HEK293 (cell line): ENCODE results near the gene GRIN2A.

ENCODE experiments used
- CTCF ChIA-PET: fragments of 350-600 bp; formaldehyde crosslinking; extraction: SDS; loops from one replicate; lab custom pipeline; 2021; ENCODE audit warnings: antibody characterized with exemption; lab: Yijun Ruan, JAX
- POLR2A ChIA-PET: fragments of 300-600 bp; formaldehyde crosslinking; extraction: SDS; loops from one replicate; lab custom pipeline; 2020; ENCODE audit warnings: antibody characterized with exemption, inconsistent platforms; lab: Yijun Ruan, JAX
- H3K27ac ChIP-seq: fragments of 200-500 bp; sonication (Bioruptor generic); 2 replicates; pipeline ENCODE4 v1.5.1; 2014; ENCODE audit warnings: low read depth, low read length, control low read depth, inconsistent platforms; ENCODE audit errors: extremely low read depth
- H3K36me3 ChIP-seq, 2 experiments: fragments of 200-500 bp in 1 of 2; sonication (Bioruptor generic) in 1 of 2; 1 replicate in 1 of 2; 2 replicates in 1 of 2; pipeline ENCODE4 v1.5.1; 2014 to 2017; ENCODE audit warnings: inconsistent platforms in 2 of 2, low read length in 2 of 2; ENCODE audit not compliant: control insufficient read depth in 2 of 2, insufficient read depth in 1 of 2
- H3K4me1 ChIP-seq: fragments of 200-500 bp; sonication (Bioruptor generic); 2 replicates; pipeline ENCODE4 v1.5.1; 2014; ENCODE audit warnings: mild to moderate bottlenecking, low read length, inconsistent platforms; ENCODE audit not compliant: control insufficient read depth, insufficient read depth
- H3K4me3 ChIP-seq: 2 replicates; pipeline ENCODE4 v1.5.1; 2011; ENCODE audit warnings: low read depth, mild to moderate bottlenecking, control low read depth, low read length, moderate library complexity
- H3K9me3 ChIP-seq: fragments of 200-500 bp; sonication (Bioruptor generic); 2 replicates; pipeline ENCODE4 v1.5.1; 2014; ENCODE audit warnings: low read depth, low read length, inconsistent platforms; ENCODE audit not compliant: control insufficient read depth, insufficient read depth
- MZF1 ChIP-seq: fragments of 450-650 bp; formaldehyde crosslinking; IDR thresholded peaks from 2 replicates; pipeline ENCODE4 v1.5.1; 2017; ENCODE audit warnings: missing biosample characterization, missing genetic modification characterization, borderline replicate concordance
- PBX3 ChIP-seq: sonication (generic); formaldehyde crosslinking; IDR thresholded peaks from 2 replicates; pipeline ENCODE4 v1.8.1; 2022; ENCODE audit warnings: mild to moderate bottlenecking, moderate library complexity, missing genetic modification reagents
- SP2 ChIP-seq: fragments of 450-650 bp; formaldehyde crosslinking; IDR thresholded peaks from 2 replicates; pipeline ENCODE4 v1.5.1; 2016; ENCODE audit warnings: missing biosample characterization, missing genetic modification characterization
- SP3 ChIP-seq: fragments of 450-650 bp; formaldehyde crosslinking; IDR thresholded peaks from 2 replicates; pipeline ENCODE4 v1.5.1; 2016; ENCODE audit warnings: missing biosample characterization, missing genetic modification characterization
- ZBTB6 ChIP-seq: fragments of 450-650 bp; formaldehyde crosslinking; IDR thresholded peaks from 2 replicates; pipeline ENCODE4 v1.5.1; 2017; ENCODE audit warnings: missing biosample characterization, missing genetic modification characterization
- ZNF202 ChIP-seq: fragments of 450-650 bp; formaldehyde crosslinking; IDR thresholded peaks from 2 replicates; pipeline ENCODE4 v1.5.1; 2016; ENCODE audit warnings: missing biosample characterization, missing genetic modification characterization, borderline replicate concordance
- ZNF211 ChIP-seq: fragments of 450-650 bp; formaldehyde crosslinking; IDR thresholded peaks from 2 replicates; pipeline ENCODE4 v1.5.1; 2016; ENCODE audit warnings: low read depth, missing biosample characterization, missing genetic modification characterization
- ZNF239 ChIP-seq: fragments of 450-650 bp; formaldehyde crosslinking; IDR thresholded peaks from 2 replicates; pipeline ENCODE4 v1.5.1; 2016; ENCODE audit warnings: missing biosample characterization, missing genetic modification characterization
- ZNF274 ChIP-seq, 2 experiments: fragments of 200-500 bp in 1 of 2; fragments of 450-650 bp in 1 of 2; sonication (Bioruptor generic) in 1 of 2; formaldehyde crosslinking in 1 of 2; IDR thresholded peaks; 2 replicates each; pipeline versions ENCODE4 v1.5.1 to v1.6.1; 2014 to 2016; ENCODE audit warnings: borderline replicate concordance in 1 of 2, inconsistent platforms in 1 of 2, low read length in 1 of 2, missing biosample characterization in 1 of 2, missing genetic modification characterization in 1 of 2
- ZNF350 ChIP-seq: fragments of 450-650 bp; formaldehyde crosslinking; IDR thresholded peaks from 2 replicates; pipeline ENCODE4 v1.5.0; 2017; ENCODE audit warnings: missing biosample characterization, mild to moderate bottlenecking, missing genetic modification characterization
- ZNF391 ChIP-seq: fragments of 450-650 bp; formaldehyde crosslinking; IDR thresholded peaks from 2 replicates; pipeline ENCODE4 v1.5.1; 2016; ENCODE audit warnings: low read depth, missing biosample characterization, missing genetic modification characterization, borderline replicate concordance
- ZNF426 ChIP-seq: fragments of 450-650 bp; formaldehyde crosslinking; IDR thresholded peaks from 2 replicates; pipeline ENCODE4 v1.5.1; 2017; ENCODE audit warnings: missing biosample characterization, missing genetic modification characterization, mild to moderate bottlenecking, inconsistent platforms, moderate library complexity
- ZNF48 ChIP-seq: fragments of 450-650 bp; formaldehyde crosslinking; IDR thresholded peaks from 2 replicates; pipeline ENCODE4 v1.5.1; 2016; ENCODE audit warnings: missing biosample characterization, missing genetic modification characterization
- ZNF513 ChIP-seq: fragments of 450-650 bp; IDR thresholded peaks from 2 replicates; pipeline ENCODE4 v1.5.1; 2018; ENCODE audit warnings: missing biosample characterization, missing genetic modification characterization
- ZNF626 ChIP-seq: fragments of 450-650 bp; sonication (Bioruptor Pico); formaldehyde crosslinking; IDR thresholded peaks from 2 replicates; pipeline ENCODE4 v1.5.1; 2018; ENCODE audit warnings: missing biosample characterization, missing genetic modification characterization, inconsistent platforms
- ZNF664 ChIP-seq: fragments of 450-650 bp; formaldehyde crosslinking; IDR thresholded peaks from 2 replicates; pipeline ENCODE4 v1.5.1; 2016; ENCODE audit warnings: missing biosample characterization, missing genetic modification characterization
- ZNF670 ChIP-seq: fragments of 450-650 bp; formaldehyde crosslinking; IDR thresholded peaks from 2 replicates; pipeline ENCODE4 v1.5.1; 2016; ENCODE audit warnings: missing biosample characterization, missing genetic modification characterization, low read depth
- ZNF792 ChIP-seq: fragments of 450-650 bp; formaldehyde crosslinking; IDR thresholded peaks from 2 replicates; pipeline ENCODE4 v1.5.1; 2016; ENCODE audit warnings: missing biosample characterization, missing genetic modification characterization
- ZNF843 ChIP-seq: fragments of 450-650 bp; formaldehyde crosslinking; IDR thresholded peaks from 2 replicates; pipeline ENCODE4 v1.5.1; 2016; ENCODE audit warnings: missing biosample characterization, missing genetic modification characterization
- TF ChIP-seq, protein P1 (sequence below): fragments of 450-650 bp; formaldehyde crosslinking; IDR thresholded peaks from 2 replicates; pipeline ENCODE4 v1.5.1; 2016; ENCODE audit warnings: missing biosample characterization, missing genetic modification characterization
- TF ChIP-seq, protein P2 (sequence below): fragments of 450-650 bp; formaldehyde crosslinking; IDR thresholded peaks from 2 replicates; pipeline ENCODE4 v1.5.1; 2016; ENCODE audit warnings: missing biosample characterization, missing genetic modification characterization
- TF ChIP-seq, protein P3 (sequence below): fragments of 450-650 bp; formaldehyde crosslinking; IDR thresholded peaks from 2 replicates; pipeline ENCODE4 v1.5.1; 2016; ENCODE audit warnings: missing biosample characterization, missing genetic modification characterization

GRIN2A gene

DNA sequence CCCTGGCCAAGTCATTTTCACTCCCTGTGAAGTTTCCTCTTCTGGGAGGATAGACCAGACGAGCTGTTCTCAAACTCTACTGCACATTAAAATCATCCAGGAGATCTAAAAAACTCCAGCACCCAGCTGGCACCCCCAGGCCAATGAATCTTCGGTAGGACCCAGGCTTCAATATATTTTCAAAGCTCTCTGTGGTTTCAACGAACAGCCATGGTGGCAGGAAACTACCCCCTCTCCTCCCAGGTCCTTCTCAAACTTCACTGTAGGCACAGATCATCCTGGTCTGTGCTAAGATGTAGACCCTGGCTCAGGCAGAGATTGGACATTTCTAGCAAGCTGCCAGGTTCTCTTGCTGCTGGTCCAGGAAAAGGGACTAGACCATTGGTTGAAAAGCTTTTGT lies 38.7 kb upstream of the GRIN2A start (continued):
- TF ChIP-seq ZNF48, result no peak

- TF ChIP-seq ZNF274 (IDR thresholded peaks at IDR 0.05; ENCODE audit: low read length), result no peak
- no peak for TF ChIP-seq ZNF274 (tag by site-specific recombination; IDR thresholded peaks at IDR 0.05; ENCODE audit: borderline replicate concordance)
- TF ChIP-seq ZNF202 (tag by site-specific recombination), result no peak
- TF ChIP-seq ZNF626 (tag by site-specific recombination), result no peak
- no peak for TF ChIP-seq PBX3 (CRISPR knock-in tag)
- no peak for TF ChIP-seq ZNF211 (tag by site-specific recombination)
- Histone ChIP-seq H3K27ac (no peak overlapping the region), H3K36me3 (no peaks in the 10 kb centered on the region), H3K4me3 (no peak overlapping the region), H3K9me3 (no peaks in the 10 kb centered on the region), H3K4me1 (no peaks in the 10 kb centered on the region)
- ChIA-PET CTCF (no interaction called here), POLR2A (no interaction called here)
Observed at GRCh38 chr16:10219742-10220141, 37.5 kb upstream of the GRIN2A start.

GRCh38 chr16:10218490-10219206 lies 36.4 kb upstream of the GRIN2A start:
- no peak overlapping the region for H3K4me3 ChIP-seq
- ChIA-PET POLR2A (no interaction called here), CTCF (no interaction called here)
- no peaks in the 10 kb centered on the region for H3K36me3 ChIP-seq
- H3K4me1 ChIP-seq, result no peaks in the 10 kb centered on the region
- H3K27ac ChIP-seq, result no peak overlapping the region
- H3K9me3 ChIP-seq, result no peaks in the 10 kb centered on the region
- TF ChIP-seq ZNF792 (tag by site-specific recombination), result no peak
- no peak for TF ChIP-seq SP2 (tag by site-specific recombination)
- no peak for TF ChIP-seq ZNF664
- TF ChIP-seq, protein P1, sequence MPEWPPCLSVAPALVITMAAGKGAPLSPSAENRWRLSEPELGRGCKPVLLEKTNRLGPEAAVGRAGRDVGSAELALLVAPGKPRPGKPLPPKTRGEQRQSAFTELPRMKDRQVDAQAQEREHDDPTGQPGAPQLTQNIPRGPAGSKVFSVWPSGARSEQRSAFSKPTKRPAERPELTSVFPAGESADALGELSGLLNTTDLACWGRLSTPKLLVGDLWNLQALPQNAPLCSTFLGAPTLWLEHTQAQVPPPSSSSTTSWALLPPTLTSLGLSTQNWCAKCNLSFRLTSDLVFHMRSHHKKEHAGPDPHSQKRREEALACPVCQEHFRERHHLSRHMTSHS (tag by site-specific recombination), result no peak
- no peak for TF ChIP-seq ZNF48

DNA sequence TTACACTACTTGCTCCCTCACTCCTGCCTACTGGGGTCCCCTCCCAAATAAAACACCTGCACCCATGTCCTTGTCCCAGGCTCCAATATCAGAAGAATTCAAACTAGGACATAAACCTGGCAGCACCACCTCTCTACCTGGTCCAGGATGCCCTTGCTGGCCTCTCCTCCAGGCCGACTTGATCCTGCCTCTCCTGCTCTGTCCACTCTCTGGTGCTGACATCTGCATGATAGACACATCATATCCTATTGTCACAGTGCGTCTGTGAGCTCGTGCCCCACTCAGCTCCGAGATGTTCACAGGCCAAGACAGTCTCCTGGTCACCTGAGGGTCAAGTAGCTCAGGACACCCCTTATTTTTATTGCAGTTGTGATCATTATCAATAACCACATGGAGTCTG lies 31.5 kb upstream of the GRIN2A start:
- Histone ChIP-seq H3K4me3 (no peak overlapping the region), H3K27ac (no peak overlapping the region), H3K9me3 (no peaks in the 10 kb centered on the region), H3K4me1 (no peaks in the 10 kb centered on the region), H3K36me3 (no peaks in the 10 kb centered on the region)
- ChIA-PET POLR2A (no interaction called here), CTCF (interaction anchor here (1.2 kb wide), 1 partner anchor 11 kb away, joined by 3 read pairs; no protein-coding TSS in a partner anchor)
- TF ChIP-seq ZNF239 (tag by site-specific recombination) (no peak), ZNF843 (tag by site-specific recombination) (no peak), ZNF391 (tag by site-specific recombination) (no peak), ZNF426 (tag by site-specific recombination) (no peak), ZNF670 (tag by site-specific recombination) (no peak), SP3 (tag by site-specific recombination) (no peak), ZBTB6 (tag by site-specific recombination) (no peak), MZF1 (tag by site-specific recombination) (no peak), ZNF513 (no peak), ZNF350 (tag by site-specific recombination) (no peak)
- TF ChIP-seq, protein P2, sequence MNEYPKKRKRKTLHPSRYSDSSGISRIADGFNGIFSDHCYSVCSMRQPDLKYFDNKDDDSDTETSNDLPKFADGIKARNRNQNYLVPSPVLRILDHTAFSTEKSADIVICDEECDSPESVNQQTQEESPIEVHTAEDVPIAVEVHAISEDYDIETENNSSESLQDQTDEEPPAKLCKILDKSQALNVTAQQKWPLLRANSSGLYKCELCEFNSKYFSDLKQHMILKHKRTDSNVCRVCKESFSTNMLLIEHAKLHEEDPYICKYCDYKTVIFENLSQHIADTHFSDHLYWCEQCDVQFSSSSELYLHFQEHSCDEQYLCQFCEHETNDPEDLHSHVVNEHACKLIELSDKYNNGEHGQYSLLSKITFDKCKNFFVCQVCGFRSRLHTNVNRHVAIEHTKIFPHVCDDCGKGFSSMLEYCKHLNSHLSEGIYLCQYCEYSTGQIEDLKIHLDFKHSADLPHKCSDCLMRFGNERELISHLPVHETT, result no peak
- TF ChIP-seq, protein P3, sequence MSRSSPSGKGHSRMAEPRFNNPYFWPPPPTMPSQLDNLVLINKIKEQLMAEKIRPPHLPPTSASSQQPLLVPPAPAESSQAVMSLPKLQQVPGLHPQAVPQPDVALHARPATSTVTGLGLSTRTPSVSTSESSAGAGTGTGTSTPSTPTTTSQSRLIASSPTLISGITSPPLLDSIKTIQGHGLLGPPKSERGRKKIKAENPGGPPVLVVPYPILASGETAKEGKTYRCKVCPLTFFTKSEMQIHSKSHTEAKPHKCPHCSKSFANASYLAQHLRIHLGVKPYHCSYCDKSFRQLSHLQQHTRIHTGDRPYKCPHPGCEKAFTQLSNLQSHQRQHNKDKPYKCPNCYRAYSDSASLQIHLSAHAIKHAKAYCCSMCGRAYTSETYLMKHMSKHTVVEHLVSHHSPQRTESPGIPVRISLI (tag by site-specific recombination), result no peak
